IMR-90 (cell line): ENCODE results near the gene CCL5. TPM values are rescaled to one million over a fixed set of nuclear protein-coding genes. Genes with fewer than 3 reads are reported as not detected.

Source experiments
- ATAC-seq: fragments of 200-7000 bp; cut with Tn5 transposase; 2 replicates; pipeline ENCODE4 v1.9.1; 2020; ENCODE audit warnings: low read depth, mild to moderate bottlenecking, moderate library complexity
- BruUV-seq: library from RNA; stranded (reverse); fragments of 400-500 nt; replicated peaks from 2 replicates; lab custom pipeline; 2021; lab: Mats Ljungman, UMichigan
- CTCF ChIA-PET: fragments of 300-600 bp; formaldehyde crosslinking; extraction: SDS; loops from one replicate; lab custom pipeline; 2021; ENCODE audit warnings: antibody characterized with exemption; lab: Yijun Ruan, JAX
- POLR2A ChIA-PET: fragments of 300-600 bp; sonication (Branson Sonifier 250); formaldehyde crosslinking; loops from one replicate; lab custom pipeline; 2022; ENCODE audit warnings: antibody characterized with exemption; ENCODE audit not compliant: unreplicated experiment; lab: Charles Lee
- DNase-seq: peaks from one replicate; pipeline ENCODE4 v3.0.0; 2013
- H2AFZ ChIP-seq: replicated peaks from 2 replicates; pipeline ENCODE3; 2013; ENCODE audit warnings: low read length, mild to moderate bottlenecking; ENCODE audit not compliant: poor library complexity
- H2AK5ac ChIP-seq: 2 replicates; pipeline ENCODE4 v1.6.1; 2013; ENCODE audit warnings: low read depth, low read length, inconsistent platforms
- H2AK9ac ChIP-seq: replicated peaks from 2 replicates; pipeline ENCODE3; 2013; ENCODE audit warnings: mild to moderate bottlenecking, low read depth, low read length, moderate library complexity; ENCODE audit not compliant: poor library complexity
- H2BK120ac ChIP-seq: 2 replicates; pipeline ENCODE4 v1.6.1; 2013; ENCODE audit warnings: low read depth, low read length, inconsistent platforms
- H2BK15ac ChIP-seq: 3 replicates; pipeline ENCODE4 v1.6.1; 2013; ENCODE audit warnings: low read depth, low read length, inconsistent platforms
- H2BK20ac ChIP-seq: 2 replicates; pipeline ENCODE4 v1.6.1; 2013; ENCODE audit warnings: low read depth, mild to moderate bottlenecking, inconsistent platforms, low read length, moderate library complexity
- H2BK5ac ChIP-seq: 2 replicates; pipeline ENCODE4 v1.6.1; 2013; ENCODE audit warnings: mild to moderate bottlenecking, low read depth, low read length, inconsistent platforms; ENCODE audit not compliant: poor library complexity, severe bottlenecking
- H3K14ac ChIP-seq: replicated peaks from 2 replicates; pipeline ENCODE4 v1.6.1; 2013; ENCODE audit warnings: low read depth, low read length, inconsistent platforms
- H3K18ac ChIP-seq: 2 replicates; pipeline ENCODE4 v1.6.1; 2013; ENCODE audit warnings: low read depth, low read length, control low read depth
- H3K23ac ChIP-seq: 2 replicates; pipeline ENCODE4 v1.6.1; 2013; ENCODE audit warnings: low read depth, low read length, inconsistent platforms
- H3K27ac ChIP-seq: 2 replicates; pipeline ENCODE4 v1.5.1; 2013; ENCODE audit warnings: mild to moderate bottlenecking, control low read depth, low read length; ENCODE audit not compliant: insufficient read depth
- H3K27me3 ChIP-seq: 2 replicates; pipeline ENCODE4 v1.6.1; 2013; ENCODE audit warnings: low read length; ENCODE audit not compliant: control insufficient read depth, insufficient read depth
- H3K36me3 ChIP-seq: 2 replicates; pipeline ENCODE4 v1.6.1; 2013; ENCODE audit warnings: low read length, mixed read lengths; ENCODE audit not compliant: control insufficient read depth, insufficient read depth
- H3K4ac ChIP-seq: 2 replicates; pipeline ENCODE4 v1.6.1; 2013; ENCODE audit warnings: low read depth, low read length, inconsistent platforms
- H3K4me1 ChIP-seq: 2 replicates; pipeline ENCODE4 v1.6.1; 2013; ENCODE audit warnings: low read length, mixed read lengths; ENCODE audit not compliant: control insufficient read depth, insufficient read depth
- H3K4me2 ChIP-seq: 2 replicates; pipeline ENCODE4 v1.6.1; 2013; ENCODE audit warnings: low read depth, mild to moderate bottlenecking, control low read depth, low read length, moderate library complexity
- H3K4me3 ChIP-seq: 2 replicates; pipeline ENCODE4 v1.5.1; 2013; ENCODE audit warnings: low read depth, mild to moderate bottlenecking, control low read depth, low read length, moderate library complexity; ENCODE audit not compliant: insufficient read depth
- H3K56ac ChIP-seq: 2 replicates; pipeline ENCODE4 v1.6.1; 2013; ENCODE audit warnings: low read length, inconsistent platforms; ENCODE audit not compliant: insufficient read depth; ENCODE audit errors: extremely low read depth
- H3K79me1 ChIP-seq, 2 experiments: 2 replicates each; pipeline ENCODE4 v1.6.1; 2013; ENCODE audit warnings: low read length in 2 of 2, inconsistent platforms in 1 of 2, low read depth in 1 of 2
- H3K9ac ChIP-seq: 2 replicates; pipeline ENCODE4 v1.6.1; 2013; ENCODE audit warnings: low read depth, low read length, control low read depth
- H3K9me1 ChIP-seq: 2 replicates; pipeline ENCODE4 v1.6.1; 2013; ENCODE audit warnings: low read length, inconsistent platforms; ENCODE audit not compliant: insufficient read depth
- H3K9me3 ChIP-seq: 2 replicates; pipeline ENCODE4 v1.6.1; 2013; ENCODE audit warnings: low read length; ENCODE audit not compliant: control insufficient read depth, insufficient read depth
- H4K20me1 ChIP-seq: 2 replicates; pipeline ENCODE4 v1.6.1; 2013; ENCODE audit warnings: low read length, inconsistent platforms; ENCODE audit not compliant: insufficient read depth
- H4K5ac ChIP-seq: 2 replicates; pipeline ENCODE4 v1.6.1; 2013; ENCODE audit warnings: mild to moderate bottlenecking, low read depth, low read length, control low read depth
- H4K8ac ChIP-seq, 2 experiments: 2 replicates each; pipeline ENCODE4 v1.6.1; 2013; ENCODE audit warnings: low read depth in 2 of 2, low read length in 2 of 2, control low read depth in 1 of 2, inconsistent platforms in 1 of 2
- H4K91ac ChIP-seq: 2 replicates; pipeline ENCODE4 v1.6.1; 2013; ENCODE audit warnings: low read depth, low read length, inconsistent platforms; ENCODE audit not compliant: insufficient read depth
- BHLHE40 ChIP-seq: fragments of 150-350 bp; IDR thresholded peaks from 2 replicates; pipeline ENCODE4 v1.6.1; 2016; ENCODE audit warnings: mild to moderate bottlenecking, low read depth, low read length
- CEBPB ChIP-seq: IDR thresholded peaks from 2 replicates; pipeline ENCODE4 v1.6.1; 2012; ENCODE audit warnings: low read depth, low read length, improper control_type of control experiment
- CTCF ChIP-seq: conservative IDR thresholded peaks from 2 replicates; pipeline ENCODE4 v1.5.1; 2012; ENCODE audit warnings: mild to moderate bottlenecking, low read depth, low read length, improper control_type of control experiment
- ELK1 ChIP-seq: fragments of 150-350 bp; IDR thresholded peaks from 2 replicates; pipeline ENCODE4 v1.6.1; 2016; ENCODE audit warnings: low read depth, mild to moderate bottlenecking, low read length, moderate library complexity, borderline replicate concordance
- FOS ChIP-seq: fragments of 150-350 bp; IDR thresholded peaks from 2 replicates; pipeline ENCODE4 v1.6.1; 2016; ENCODE audit warnings: low read depth, low read length
- MAFK ChIP-seq: IDR thresholded peaks from 2 replicates; pipeline ENCODE4 v1.6.1; 2012; ENCODE audit warnings: low read depth, low read length, improper control_type of control experiment
- MAZ ChIP-seq: IDR thresholded peaks from 2 replicates; pipeline ENCODE4 v1.6.1; 2012; ENCODE audit warnings: low read depth, mild to moderate bottlenecking, low read length, improper control_type of control experiment, moderate library complexity, borderline replicate concordance
- MXI1 ChIP-seq: IDR thresholded peaks from 2 replicates; pipeline ENCODE4 v1.6.1; 2012; ENCODE audit warnings: low read depth, mild to moderate bottlenecking, low read length, moderate library complexity, borderline replicate concordance
- NFE2L2 ChIP-seq: fragments of 150-350 bp; IDR thresholded peaks from 2 replicates; pipeline ENCODE4 v1.6.1; 2016; ENCODE audit warnings: low read depth, mild to moderate bottlenecking, low read length
- RAD21 ChIP-seq: IDR thresholded peaks from 2 replicates; pipeline ENCODE4 v1.6.1; 2012; ENCODE audit warnings: low read length, improper control_type of control experiment
- RCOR1 ChIP-seq: IDR thresholded peaks from 2 replicates; pipeline ENCODE4 v1.6.1; 2012; ENCODE audit warnings: mild to moderate bottlenecking, low read length, improper control_type of control experiment; ENCODE audit not compliant: insufficient replicate concordance
- RFX5 ChIP-seq: IDR thresholded peaks from 2 replicates; pipeline ENCODE4 v1.8.0; 2012; ENCODE audit warnings: low read depth, mild to moderate bottlenecking, low read length, moderate library complexity
- SMC3 ChIP-seq: fragments of 150-350 bp; IDR thresholded peaks from 2 replicates; pipeline ENCODE4 v1.6.1; 2016; ENCODE audit warnings: low read depth, mild to moderate bottlenecking, antibody characterized with exemption, low read length, moderate library complexity
- USF2 ChIP-seq: fragments of 150-350 bp; IDR thresholded peaks from 2 replicates; pipeline ENCODE4 v1.6.1; 2017; ENCODE audit warnings: mild to moderate bottlenecking, antibody characterized with exemption, low read length, low read depth
- WGBS, 2 experiments: methylation state at CpG; one replicate each; pipeline versions ENCODE4 v1.1.5 to v1.1.7; 2013; ENCODE audit warnings: missing lambda C conversion rate in 2 of 2; ENCODE audit not compliant: insufficient read length in 1 of 2; ENCODE audit errors: extremely low coverage in 2 of 2; 5-methylcytosine and 5-hydroxymethylcytosine counted together
- dilution Hi-C: fragments of 300-500 bp; cut with HindIII; formaldehyde crosslinking; loops from one replicate; pipeline ENCODE4 v1.14.3; 2018; ENCODE audit warnings: low sequenced_read_pairs; ENCODE audit not compliant: unreplicated experiment
- in situ Hi-C: fragments of 300-500 bp; cut with MboI; formaldehyde crosslinking; loops from 3 replicates; pipeline ENCODE4 v1.14.3; 2019; ENCODE audit warnings: low sequenced_read_pairs, inconsistent platforms, mixed read lengths
- intact Hi-C: fragments of 100-400 bp; cut with micrococcal nuclease; formaldehyde crosslinking; loops from 2 replicates; pipeline ENCODE4 v1.10.0; 2022
- polyA plus RNA-seq, 3 experiments: library from polyadenylated mRNA; depleted of rRNA; stranded (reverse); fragments of >200 nt; gene quantifications; 2 replicates each; pipeline ENCODE4 v1.2.3, GENCODE V29; 2012; ENCODE audit warnings: low replicate concordance in 1 of 3
- total RNA-seq: library from RNA; depleted of rRNA; stranded (reverse); fragments of >200 nt; gene quantifications from 2 replicates; pipeline ENCODE4 v1.2.3, GENCODE V29; 2012

Gene CCL5
- total and polyA plus RNA-seq, 2 of the 4 experiments (the other 2 are of a cell fraction): not detected

GRCh38 chr17:35847006-35847405 lies 33.2 kb downstream of the CCL5 start:
- H3K4me1 ChIP-seq: no peaks in the 10 kb centered on the region
- no peak overlapping the region for H2BK15ac ChIP-seq
- H3K4ac ChIP-seq: no peak overlapping the region
- no peak overlapping the region for H4K8ac ChIP-seq
- WGBS, 2 experiments: no CpG with 5 or more reads among the region's 2 CpGs
- H3K4me2 ChIP-seq: no peak overlapping the region
- H2BK5ac ChIP-seq: no peak overlapping the region
- TF ChIP-seq SMC3 (no peak), FOS (no peak), MAFK (no peak), ELK1 (no peak), NFE2L2 (no peak), CTCF (no peak), MAZ (no peak), RCOR1 (no peak), BHLHE40 (no peak), MXI1 (no peak), RAD21 (no peak), RFX5 (no peak), USF2 (no peak), CEBPB (no peak)
- H3K9me1 ChIP-seq: no peaks in the 10 kb centered on the region
- H3K36me3 ChIP-seq: peaks cover 39% of the 10 kb centered on the region
- no peak overlapping the region for H2AK9ac ChIP-seq
- no peak overlapping the region for H4K91ac ChIP-seq
- no peak overlapping the region for H2BK120ac ChIP-seq
- no peak overlapping the region for H3K9ac ChIP-seq
- dilution Hi-C loops (no loop called here), in situ Hi-C loops (no loop called here), intact Hi-C loops (no loop called here)
- H3K4me3 ChIP-seq: no peak overlapping the region
- H3K27ac ChIP-seq: no peak overlapping the region
- H3K56ac ChIP-seq: no peak overlapping the region
- H2AFZ ChIP-seq: no peak overlapping the region
- no peak overlapping the region for H2AK5ac ChIP-seq
- no peak overlapping the region for H2BK20ac ChIP-seq
- peaks cover 11 to 13% of the 10 kb centered on the region in 2 experiments; a peak in 3 of 4 replicates for H3K79me1 ChIP-seq
- no peak overlapping the region for H4K5ac ChIP-seq
- no peak for DNase-seq
- no peak overlapping the region for H3K18ac ChIP-seq
- H3K27me3 ChIP-seq: no peaks in the 10 kb centered on the region
- no peaks in the 10 kb centered on the region for H3K9me3 ChIP-seq
- no peak for ATAC-seq
- BruUV-seq: no TSS peak
- no peaks in the 10 kb centered on the region; the same call in 1 of the 2 replicates for H4K20me1 ChIP-seq
- H3K14ac ChIP-seq: no peak overlapping the region
- no peak overlapping the region for H3K23ac ChIP-seq
- CTCF ChIA-PET: interaction anchor here (1.4 kb wide), 1 partner anchor 10 kb away, joined by 3 read pairs; no protein-coding TSS in a partner anchor
- POLR2A ChIA-PET: no interaction called here
